CD4-positive, alpha-beta T cell treated with Interleukin-10 for 1 hour (primary cell): ENCODE measurements around the gene IL37.
"Not testable (repeated sequence)": the region's sequence is repeated elsewhere in the genome, so short reads cannot be mapped to it uniquely, and the experiment has no call there.

Source experiments
- DNase-seq: peaks from one replicate; pipeline ENCODE4 v3.0.0-alpha.2; 2020

The IL37 gene

GRCh38 chr2:112891385-112891831 is 19.6 kb upstream of the IL37 start:
- DNase-seq, result no peak

- no peak for DNase-seq
Measured at GRCh38 chr2:112893752-112894151, 17.2 kb upstream of the IL37 start.

- no peak for DNase-seq
Measured at GRCh38 chr2:112896909-112897623, 13.9 kb upstream of the IL37 start.

GRCh38 chr2:112897624-112897978 is 13.4 kb upstream of the IL37 start:
- no peak for DNase-seq

- DNase-seq, result not testable (repeated sequence)
Measured at GRCh38 chr2:112901431-112902065, 9.4 kb upstream of the IL37 start.

GRCh38 chr2:112902816-112903215 is 8.1 kb upstream of the IL37 start:
- DNase-seq, result no peak

GRCh38 chr2:112904883-112905282 is 6.1 kb upstream of the IL37 start:
- no peak for DNase-seq

- DNase-seq, result no peak
Measured at GRCh38 chr2:112906276-112906675, 4.7 kb upstream of the IL37 start.

GRCh38 chr2:112907001-112907949 is 3.7 kb upstream of the IL37 start:
- DNase-seq, result no peak

GRCh38 chr2:112908559-112908958 is 2.4 kb upstream of the IL37 start:
- not testable (repeated sequence) for DNase-seq

GRCh38 chr2:112910219-112910618 is 746 bp upstream of the IL37 start:
- DNase-seq, result no peak

- DNase-seq, result no peak
Measured at GRCh38 chr2:112912403-112912802, 1.4 kb downstream of the IL37 start.

GRCh38 chr2:112915300-112916144 is 4.6 kb downstream of the IL37 start:
- DNase-seq, result no peak

- no peak for DNase-seq
Measured at GRCh38 chr2:112916145-112916571, 5.2 kb downstream of the IL37 start.

GRCh38 chr2:112916625-112917247 is 5.8 kb downstream of the IL37 start:
- no peak for DNase-seq

GRCh38 chr2:112917856-112918255 is 6.9 kb downstream of the IL37 start:
- no peak for DNase-seq

- no peak for DNase-seq
Measured at GRCh38 chr2:112918256-112918655, 7.3 kb downstream of the IL37 start.

GRCh38 chr2:112919086-112919485 is 8.1 kb downstream of the IL37 start:
- no peak for DNase-seq

GRCh38 chr2:112920923-112921532 is 10.1 kb downstream of the IL37 start:
- DNase-seq, result peak; percentile 44

GRCh38 chr2:112921982-112922381 is 11.0 kb downstream of the IL37 start:
- DNase-seq, result no peak

GRCh38 chr2:112923237-112923966 is 12.4 kb downstream of the IL37 start:
- DNase-seq, result no peak
